CD14-positive monocyte (primary cell): ENCODE data around the gene BACE1-AS. TPM values are rescaled to one million over a fixed set of nuclear protein-coding genes. Genes with fewer than 3 reads are reported as not detected.
A peak's percentile ranks its signal among the peaks of the same experiment; 100 is the strongest.

ENCODE experiments used
- DNase-seq, 3 donors: peaks; one replicate each; pipeline ENCODE4 v3.0.0-alpha.2; 2011 to 2022
- H2AFZ ChIP-seq: 2 replicates; pipeline ENCODE4 v1.6.0; 2012; ENCODE audit warnings: mild to moderate bottlenecking, low read depth, low read length, inconsistent platforms; ENCODE audit not compliant: insufficient read depth, poor library complexity, severe bottlenecking
- H3K27ac ChIP-seq, 2 donors: 1 replicate in 1 of 2; 2 replicates in 1 of 2; pipeline ENCODE4 v1.5.1; 2012 to 2013; ENCODE audit warnings: low read length in 2 of 2, control low read depth in 1 of 2, inconsistent platforms in 1 of 2, low read depth in 1 of 2, mild to moderate bottlenecking in 1 of 2
- H3K27me3 ChIP-seq, 2 donors: one replicate each; pipeline versions ENCODE4 v1.6.0 to v1.6.1; 2011 to 2013; ENCODE audit warnings: low read length in 2 of 2; ENCODE audit not compliant: control insufficient read depth in 2 of 2, insufficient read depth in 2 of 2
- H3K36me3 ChIP-seq, 2 donors: replicated peaks in 1 of 2; 1 replicate in 1 of 2; 2 replicates in 1 of 2; pipeline versions ENCODE4 v1.5.1 to v1.6.1; 2012 to 2013; ENCODE audit warnings: low read length in 2 of 2, control low read depth in 1 of 2, inconsistent platforms in 1 of 2, mild to moderate bottlenecking in 1 of 2; ENCODE audit not compliant: insufficient read depth in 2 of 2, control insufficient read depth in 1 of 2
- H3K4me1 ChIP-seq, 2 donors: 1 replicate in 1 of 2; 2 replicates in 1 of 2; pipeline versions ENCODE4 v1.5.1 to v1.6.1; 2012 to 2013; ENCODE audit warnings: low read length in 2 of 2, control low read depth in 1 of 2, inconsistent platforms in 1 of 2, mild to moderate bottlenecking in 1 of 2, moderate library complexity in 1 of 2; ENCODE audit not compliant: insufficient read depth in 2 of 2, control insufficient read depth in 1 of 2
- H3K4me2 ChIP-seq: replicated peaks from 2 replicates; pipeline ENCODE3; 2012; ENCODE audit warnings: low read length, moderate library complexity, mild to moderate bottlenecking; ENCODE audit not compliant: poor library complexity, severe bottlenecking; ENCODE audit errors: extremely low read depth
- H3K4me3 ChIP-seq, 3 experiments: fragments of 200-600 bp in 1 of 3; sonication (generic) in 1 of 3; replicated peaks in 1 of 3; 1 replicate in 2 of 3; 2 replicates in 1 of 3; pipeline ENCODE4 v1.5.1; 2011 to 2013; ENCODE audit warnings: low read length in 3 of 3, mild to moderate bottlenecking in 3 of 3, control low read depth in 2 of 3, low read depth in 2 of 3, inconsistent platforms in 1 of 3, moderate library complexity in 1 of 3
- H3K79me2 ChIP-seq: 2 replicates; pipeline ENCODE4 v1.6.0; 2012; ENCODE audit warnings: mild to moderate bottlenecking, control low read depth, inconsistent platforms, low read length, moderate library complexity; ENCODE audit not compliant: insufficient read depth
- H3K9ac ChIP-seq: 2 replicates; pipeline ENCODE4 v1.6.0; 2017; ENCODE audit warnings: low read length, mild to moderate bottlenecking; ENCODE audit not compliant: insufficient read depth, poor library complexity, severe bottlenecking
- H3K9me3 ChIP-seq, 2 donors: replicated peaks in 1 of 2; 1 replicate in 1 of 2; 2 replicates in 1 of 2; pipeline versions ENCODE4 v1.5.1 to v1.6.1; 2012 to 2013; ENCODE audit warnings: low read length in 2 of 2, control low read depth in 1 of 2; ENCODE audit not compliant: control insufficient read depth in 1 of 2, insufficient read depth in 1 of 2
- H4K20me1 ChIP-seq: 2 replicates; pipeline ENCODE4 v1.6.0; 2012; ENCODE audit warnings: mild to moderate bottlenecking, low read length, control low read depth, moderate library complexity; ENCODE audit not compliant: insufficient read depth
- H3K27ac Mint-ChIP-seq, 7 donors: one replicate each; pipeline ENCODE4 v1.8.0; 2020; ENCODE audit warnings: mild to moderate bottlenecking in 7 of 7, mixed read lengths in 7 of 7, moderate library complexity in 6 of 7, inconsistent platforms in 2 of 7
- H3K27me3 Mint-ChIP-seq, 3 donors: one replicate each; pipeline ENCODE4 v1.8.0; 2021 to 2022; ENCODE audit warnings: low read depth in 3 of 3, mild to moderate bottlenecking in 3 of 3, mixed read lengths in 3 of 3, moderate library complexity in 3 of 3, inconsistent platforms in 1 of 3
- H3K36me3 Mint-ChIP-seq, 2 donors: one replicate each; pipeline ENCODE4 v1.8.0; 2020; ENCODE audit warnings: mixed read lengths in 2 of 2, inconsistent platforms in 1 of 2, mild to moderate bottlenecking in 1 of 2
- H3K4me1 Mint-ChIP-seq: one replicate; pipeline ENCODE4 v1.8.0; 2020; ENCODE audit warnings: mild to moderate bottlenecking, mixed read lengths
- H3K4me3 Mint-ChIP-seq, 2 donors: one replicate each; pipeline ENCODE4 v1.8.0; 2020; ENCODE audit warnings: mild to moderate bottlenecking in 2 of 2, mixed read lengths in 2 of 2, moderate library complexity in 1 of 2
- H3K9me3 Mint-ChIP-seq, 7 donors: one replicate each; pipeline ENCODE4 v1.8.0; 2020 to 2022; ENCODE audit warnings: mixed read lengths in 7 of 7, mild to moderate bottlenecking in 6 of 7, moderate library complexity in 6 of 7, inconsistent platforms in 2 of 7
- WGBS: methylation state at CpG from one replicate; pipeline ENCODE4 v1.1.5; 2013; ENCODE audit warnings: missing lambda C conversion rate; ENCODE audit not compliant: insufficient coverage; 5-methylcytosine and 5-hydroxymethylcytosine counted together
- intact Hi-C, 2 donors: fragments of 100-400 bp; cut with micrococcal nuclease; formaldehyde crosslinking; loops; one replicate each; pipeline versions ENCODE4 v1.15.0 to v1.15.1; 2023
- polyA plus RNA-seq, 3 donors: library from polyadenylated mRNA; depleted of rRNA in 1 of 3; unstranded in 2 of 3; stranded (reverse) in 1 of 3; fragments of 300-500 nt in 2 of 3; fragments of >200 nt in 1 of 3; fragmentation: Illumina TruSeq in 2 of 3; gene quantifications; 1 replicate in 2 of 3; 2 replicates in 1 of 3; pipeline ENCODE4 v1.2.3, GENCODE V29; 2012 to 2021
- TF ChIP-seq, protein P1 (sequence below): fragments of 200-600 bp; IDR thresholded peaks from one replicate; pipeline ENCODE4 v1.8.0; 2022; ENCODE audit warnings: antibody characterized with exemption, mild to moderate bottlenecking

BACE1-AS gene
- polyA plus RNA-seq, 3 donors, result 2.7 TPM; not detected in 2

DNA sequence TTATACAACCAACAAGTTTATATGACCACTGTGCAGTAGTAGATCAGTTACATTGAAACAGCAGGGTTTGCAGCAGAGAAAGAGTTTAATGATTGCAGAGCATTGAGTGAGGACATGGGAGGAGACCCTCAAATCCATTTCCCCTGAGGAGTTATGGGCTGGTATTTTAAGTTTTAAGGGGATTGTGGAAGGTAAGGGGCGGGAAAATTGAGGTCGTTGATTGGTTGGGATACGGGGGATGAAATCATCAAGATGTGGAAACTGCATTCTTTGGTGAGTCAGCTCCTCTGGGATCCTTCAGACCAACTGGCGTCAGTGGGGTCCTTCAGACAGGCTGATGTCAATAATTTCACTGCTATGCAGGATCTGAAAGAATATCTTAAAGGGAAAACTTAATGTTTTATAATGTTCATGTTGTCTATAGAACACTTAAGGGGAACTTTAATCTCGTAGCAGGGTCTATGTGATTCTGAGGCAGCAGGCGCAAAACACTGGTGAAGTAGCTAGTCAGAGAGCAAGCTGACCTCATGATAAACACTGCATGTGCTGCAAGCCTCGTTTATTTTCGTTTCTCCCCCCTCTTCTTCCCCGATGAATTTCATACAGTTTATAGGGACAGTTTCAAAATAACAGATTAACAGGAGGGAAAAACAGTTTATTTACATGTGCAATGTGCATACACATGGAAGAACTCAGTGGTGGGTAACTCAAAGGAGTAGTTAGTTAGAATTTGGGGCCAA, 17.4 kb upstream of the BACE1-AS start:
- H3K9ac ChIP-seq, result no peak overlapping the region
- 94% methylated on average over 2 of the region's 9 CpGs for WGBS
- DNase-seq, result no peak
- Mint-ChIP-seq H3K4me3 (no peak overlapping the region), H3K9me3 (peaks cover 1 to 7% (median 5%) of the 10 kb centered on the region in 7 donors), H3K4me1 (no peaks in the 10 kb centered on the region), H3K27ac (no peak overlapping the region), H3K36me3 (peaks cover 38 to 55% of the 10 kb centered on the region in 2 donors), H3K27me3 (peaks cover 0 to 1% (median 0%) of the 10 kb centered on the region in 3 donors)
- no peak overlapping the region for H3K4me2 ChIP-seq
- H3K4me3 ChIP-seq, result no peak overlapping the region
- H4K20me1 ChIP-seq, result no peaks in the 10 kb centered on the region
- H3K79me2 ChIP-seq, result no peaks in the 10 kb centered on the region
- peaks cover 4 to 32% of the 10 kb centered on the region in 2 donors for H3K36me3 ChIP-seq
- H3K4me1 ChIP-seq, result no peaks in the 10 kb centered on the region
- TF ChIP-seq, protein P1, sequence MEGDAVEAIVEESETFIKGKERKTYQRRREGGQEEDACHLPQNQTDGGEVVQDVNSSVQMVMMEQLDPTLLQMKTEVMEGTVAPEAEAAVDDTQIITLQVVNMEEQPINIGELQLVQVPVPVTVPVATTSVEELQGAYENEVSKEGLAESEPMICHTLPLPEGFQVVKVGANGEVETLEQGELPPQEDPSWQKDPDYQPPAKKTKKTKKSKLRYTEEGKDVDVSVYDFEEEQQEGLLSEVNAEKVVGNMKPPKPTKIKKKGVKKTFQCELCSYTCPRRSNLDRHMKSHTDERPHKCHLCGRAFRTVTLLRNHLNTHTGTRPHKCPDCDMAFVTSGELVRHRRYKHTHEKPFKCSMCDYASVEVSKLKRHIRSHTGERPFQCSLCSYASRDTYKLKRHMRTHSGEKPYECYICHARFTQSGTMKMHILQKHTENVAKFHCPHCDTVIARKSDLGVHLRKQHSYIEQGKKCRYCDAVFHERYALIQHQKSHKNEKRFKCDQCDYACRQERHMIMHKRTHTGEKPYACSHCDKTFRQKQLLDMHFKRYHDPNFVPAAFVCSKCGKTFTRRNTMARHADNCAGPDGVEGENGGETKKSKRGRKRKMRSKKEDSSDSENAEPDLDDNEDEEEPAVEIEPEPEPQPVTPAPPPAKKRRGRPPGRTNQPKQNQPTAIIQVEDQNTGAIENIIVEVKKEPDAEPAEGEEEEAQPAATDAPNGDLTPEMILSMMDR, result no peak
- no peaks in the 10 kb centered on the region for H3K27me3 ChIP-seq
- H3K9me3 ChIP-seq, result no peaks in the 10 kb centered on the region
- no peak overlapping the region for H2AFZ ChIP-seq
- no peak overlapping the region for H3K27ac ChIP-seq
- intact Hi-C loops, result no loop called here

DNA sequence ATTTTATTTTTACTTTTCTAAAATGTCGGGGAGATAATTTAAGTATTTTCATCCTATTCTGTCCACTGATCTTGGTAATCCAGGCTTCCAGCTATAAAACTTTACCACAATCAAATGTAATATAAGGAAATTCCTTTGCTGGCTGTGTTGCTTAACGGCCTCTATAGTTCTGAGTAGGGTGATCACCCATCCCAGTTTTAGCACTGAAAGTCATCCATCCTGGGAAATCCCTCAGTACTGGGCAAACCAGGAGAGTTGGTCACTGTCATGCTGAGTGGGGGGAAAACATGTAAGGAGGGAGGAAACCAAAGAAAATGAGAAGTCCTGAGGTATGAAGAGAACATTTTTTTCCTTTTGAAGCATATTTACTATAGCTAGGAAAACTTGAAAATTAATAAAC, 12.8 kb upstream of the BACE1-AS start:
- no peak overlapping the region for H2AFZ ChIP-seq
- intact Hi-C loops, result no loop called here
- Mint-ChIP-seq H3K4me3 (no peak overlapping the region), H3K4me1 (no peaks in the 10 kb centered on the region), H3K36me3 (peaks cover 54 to 69% of the 10 kb centered on the region in 2 donors), H3K9me3 (peaks cover 0 to 3% (median 2%) of the 10 kb centered on the region in 7 donors), H3K27me3 (no peaks in the 10 kb centered on the region), H3K27ac (peak overlapping the region in 1 of 7 donors; percentile 32)
- H4K20me1 ChIP-seq, result no peaks in the 10 kb centered on the region
- no peak overlapping the region for H3K4me3 ChIP-seq
- H3K27me3 ChIP-seq, result no peaks in the 10 kb centered on the region
- peaks cover 33 to 48% of the 10 kb centered on the region in 2 donors for H3K36me3 ChIP-seq
- no peaks in the 10 kb centered on the region for H3K9me3 ChIP-seq
- no peak for DNase-seq
- no peaks in the 10 kb centered on the region for H3K79me2 ChIP-seq
- H3K4me1 ChIP-seq, result no peaks in the 10 kb centered on the region
- TF ChIP-seq, protein P1, result no peak
- H3K27ac ChIP-seq, result no peak overlapping the region
- H3K9ac ChIP-seq, result no peak overlapping the region
- WGBS, result no CpG with 5 or more reads among the region's 2 CpGs
- H3K4me2 ChIP-seq, result no peak overlapping the region
